T-cell (primary cell): ENCODE measurements around the gene KRTAP12-2. TPM values are rescaled to one million over a fixed set of nuclear protein-coding genes. Genes with fewer than 3 reads are reported as not detected.
A peak's percentile ranks its signal among the peaks of the same experiment; 100 is the strongest.

Experiments used
- ATAC-seq, 4 experiments: fragments of 200-7000 bp in 3 of 4; fragments of 150-1000 bp in 1 of 4; cut with Tn5 transposase; replicated peaks in 1 of 4; 1 replicate in 3 of 4; 2 replicates in 1 of 4; pipeline ENCODE4 v1.10.0; 2021; ENCODE audit warnings: moderate library complexity in 3 of 4, mild to moderate bottlenecking in 2 of 4, moderate number of reproducible peaks in 1 of 4
- CTCF ChIA-PET, 2 donors: fragments of 300-600 bp; sonication (Branson Sonifier 250); formaldehyde crosslinking; loops; one replicate each; lab custom pipeline; 2022; ENCODE audit warnings: antibody characterized with exemption in 2 of 2; lab: Charles Lee
- POLR2A ChIA-PET, 2 donors: fragments of 300-600 bp; sonication (Branson Sonifier 250); formaldehyde crosslinking; loops; one replicate each; lab custom pipeline; 2022; ENCODE audit warnings: antibody characterized with exemption in 2 of 2; lab: Charles Lee
- DNase-seq, 35 experiments: peaks; one replicate each; pipeline versions ENCODE4 v3.0.0 to v3.0.0-alpha.2; 2013 to 2023
- H3K27ac ChIP-seq: one replicate; pipeline ENCODE4 v1.5.1; 2013; ENCODE audit warnings: low read length
- H3K27me3 ChIP-seq, 2 experiments: replicated peaks in 1 of 2; 1 replicate in 1 of 2; 2 replicates in 1 of 2; pipeline versions ENCODE4 v1.6.1 to v1.7.0; 2013; ENCODE audit warnings: low read length in 1 of 2, mixed read lengths in 1 of 2; ENCODE audit not compliant: control insufficient read depth in 2 of 2, insufficient read depth in 2 of 2; ENCODE audit errors: extremely low read depth in 1 of 2
- H3K36me3 ChIP-seq, 2 donors: 1 replicate in 1 of 2; 2 replicates in 1 of 2; pipeline versions ENCODE4 v1.6.1 to v1.7.0; 2013; ENCODE audit warnings: low read length in 1 of 2; ENCODE audit not compliant: control insufficient read depth in 2 of 2, insufficient read depth in 1 of 2; ENCODE audit errors: extremely low read depth in 1 of 2
- H3K4me1 ChIP-seq, 2 experiments: 1 replicate in 1 of 2; 2 replicates in 1 of 2; pipeline versions ENCODE4 v1.6.1 to v1.7.0; 2013; ENCODE audit warnings: low read length in 2 of 2, mixed read lengths in 1 of 2; ENCODE audit not compliant: insufficient read depth in 2 of 2, control insufficient read depth in 1 of 2; ENCODE audit errors: extremely low read depth in 1 of 2
- H3K4me3 ChIP-seq, 2 donors: 1 replicate in 1 of 2; 2 replicates in 1 of 2; pipeline versions ENCODE4 v1.5.1 to v1.7.0; 2013; ENCODE audit warnings: mild to moderate bottlenecking in 2 of 2, low read length in 1 of 2, moderate library complexity in 1 of 2; ENCODE audit not compliant: control insufficient read depth in 1 of 2; ENCODE audit errors: extremely low read depth in 1 of 2
- H3K9me3 ChIP-seq: 2 replicates; pipeline ENCODE4 v1.7.0; 2013
- H3K27ac Mint-ChIP-seq, 2 donors: one replicate each; pipeline ENCODE4 v1.8.0; 2020 to 2021; ENCODE audit warnings: mild to moderate bottlenecking in 2 of 2, mixed read lengths in 2 of 2
- H3K27me3 Mint-ChIP-seq, 2 donors: one replicate each; pipeline ENCODE4 v1.8.0; 2021 to 2022; ENCODE audit warnings: mixed read lengths in 2 of 2
- H3K36me3 Mint-ChIP-seq: one replicate; pipeline ENCODE4 v1.8.0; 2021; ENCODE audit warnings: mixed read lengths
- H3K4me1 Mint-ChIP-seq, 3 donors: one replicate each; pipeline ENCODE4 v1.8.0; 2020 to 2022; ENCODE audit warnings: mixed read lengths in 3 of 3, mild to moderate bottlenecking in 1 of 3
- H3K4me3 Mint-ChIP-seq, 3 donors: one replicate each; pipeline ENCODE4 v1.8.0; 2020 to 2022; ENCODE audit warnings: mild to moderate bottlenecking in 3 of 3, mixed read lengths in 3 of 3, moderate library complexity in 3 of 3
- H3K9me3 Mint-ChIP-seq, 3 donors: one replicate each; pipeline ENCODE4 v1.8.0; 2020 to 2022; ENCODE audit warnings: mixed read lengths in 3 of 3
- WGBS: methylation state at CpG from one replicate; pipeline ENCODE4 v1.1.5; 2013; ENCODE audit warnings: missing lambda C conversion rate; ENCODE audit not compliant: insufficient coverage; 5-methylcytosine and 5-hydroxymethylcytosine counted together
- total RNA-seq, 35 experiments: library from RNA in 6 of 35; stranded (reverse) in 6 of 35; fragments of 120-200 nt in 1 of 35; gene quantifications; one replicate each; pipeline versions ENCODE4 v1.2.1 to v1.2.4 and lab custom pipeline; 2013 to 2026

KRTAP12-2 gene
- total RNA-seq, 5 donors from 2014 or later (not counting 1 experiment from before 2014, with no cell fraction given), result not detected

DNA sequence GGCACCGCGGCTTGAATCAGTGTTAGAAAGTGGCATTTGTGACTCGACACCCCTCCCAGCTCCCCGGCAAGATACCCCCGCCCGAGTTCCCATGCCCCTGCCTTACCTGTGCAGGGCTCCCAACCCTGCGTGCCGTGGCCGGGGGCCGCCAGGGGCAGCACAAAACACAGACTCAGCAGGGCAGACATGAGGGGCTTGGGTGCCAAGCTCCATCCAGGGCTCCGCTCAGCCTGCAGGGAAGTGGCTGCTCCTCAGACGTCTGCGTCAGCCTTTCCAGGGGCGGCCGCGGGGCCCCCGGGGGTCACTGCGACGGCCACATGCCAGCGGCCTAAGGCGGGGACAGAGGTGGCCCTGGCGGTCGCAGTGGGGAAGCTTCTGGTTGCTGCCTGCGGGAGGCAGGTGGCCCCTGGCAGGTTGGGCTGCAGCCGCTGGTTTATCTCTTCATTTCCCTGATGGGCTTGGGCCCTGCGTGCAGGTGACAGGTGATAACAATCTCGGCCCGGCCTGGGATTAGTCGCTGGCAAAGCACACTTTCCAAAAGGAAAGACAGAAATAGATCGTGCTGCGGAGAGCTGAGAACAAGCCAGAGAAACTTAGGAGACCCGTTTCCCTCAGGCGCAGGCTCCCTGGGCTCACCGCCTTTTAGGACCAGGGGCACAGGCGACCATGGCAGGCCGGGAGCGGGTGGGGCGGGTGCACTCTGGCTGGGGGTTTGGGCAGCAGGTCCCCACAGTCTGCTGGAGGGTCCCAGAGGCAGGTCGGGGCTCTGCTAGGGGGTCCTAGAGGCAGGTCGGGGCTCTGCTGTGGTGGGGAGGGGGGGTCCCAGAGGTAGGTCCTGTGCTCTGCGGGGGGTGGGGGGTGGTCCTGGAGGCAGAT is 44.8 kb upstream of the KRTAP12-2 start, which contains the start of gene TSPEAR:
TSS of gene TSPEAR (minus strand) at position 246 of the 876 bp plus-strand sequence. CDS start at position 188, 58 bp downstream.
- Mint-ChIP-seq H3K4me3 (peak within 1 kb of the TSS; percentile 43 to 71 (median 67)), H3K27ac (no peak within 1 kb of the TSS), H3K9me3 (peaks cover 0 to 5% (median 3%) of the 10 kb centered on the region in 3 donors), H3K27me3 (peaks cover 48 to 81% of the 10 kb centered on the region in 2 donors), H3K4me1 (peaks cover 31 to 40% (median 32%) of the 10 kb centered on the region in 3 donors), H3K36me3 (peaks cover 4% of the 10 kb centered on the region)
- ATAC-seq, result peak in 3 of 4 experiments; percentile 8 to 22 (median 21)
- ChIA-PET CTCF (no interaction called here), POLR2A (interaction anchor here in 1 of 2 donors (1.0 kb wide), 1 partner anchor 66 kb away, joined by 4 read pairs; no protein-coding TSS in a partner anchor)
- Histone ChIP-seq H3K27ac (no peak within 1 kb of the TSS), H3K4me1 (peaks cover 0 to 51% of the 10 kb centered on the region in 2 experiments), H3K36me3 (no peaks in the 10 kb centered on the region), H3K4me3 (no peak within 1 kb of the TSS), H3K9me3 (no peaks in the 10 kb centered on the region), H3K27me3 (peaks cover 16 to 83% of the 10 kb centered on the region in 2 experiments)
- 6% methylated on average over 40 of the region's 41 CpGs for WGBS
- peak in 2 of 35 experiments; percentile 12 to 18 for DNase-seq

- H3K9me3 Mint-ChIP-seq, result peaks cover 1 to 3% (median 2%) of the 10 kb centered on the region in 3 donors
- Histone ChIP-seq H3K27me3 (peaks cover 18 to 90% of the 10 kb centered on the region in 2 experiments), H3K9me3 (no peaks in the 10 kb centered on the region), H3K36me3 (no peaks in the 10 kb centered on the region), H3K4me3 (no peak overlapping the region), H3K4me1 (peaks cover 0 to 58% of the 10 kb centered on the region in 2 experiments), H3K27ac (no peak overlapping the region)
- H3K4me3 Mint-ChIP-seq, result peak overlapping the region; percentile 43 to 71 (median 67)
- WGBS, result 7% methylated on average over 17 of the region's 20 CpGs
- DNase-seq, result peak in 3 of 35 experiments; percentile 8 to 24 (median 20)
- H3K27ac Mint-ChIP-seq, result no peak overlapping the region
- peaks cover 4% of the 10 kb centered on the region for H3K36me3 Mint-ChIP-seq
- ChIA-PET CTCF (no interaction called here), POLR2A (interaction anchor here in 1 of 2 donors (1.0 kb wide), 1 partner anchor 66 kb away, joined by 4 read pairs; no protein-coding TSS in a partner anchor)
- peaks cover 31 to 45% (median 32%) of the 10 kb centered on the region in 3 donors for H3K4me1 Mint-ChIP-seq
- H3K27me3 Mint-ChIP-seq, result peaks cover 51 to 86% of the 10 kb centered on the region in 2 donors
- ATAC-seq, result peak in 3 of 4 experiments; percentile 36 to 49 (median 45)
Observed at GRCh38 chr21:44710756-44711326, 44.1 kb upstream of the KRTAP12-2 start.

DNA sequence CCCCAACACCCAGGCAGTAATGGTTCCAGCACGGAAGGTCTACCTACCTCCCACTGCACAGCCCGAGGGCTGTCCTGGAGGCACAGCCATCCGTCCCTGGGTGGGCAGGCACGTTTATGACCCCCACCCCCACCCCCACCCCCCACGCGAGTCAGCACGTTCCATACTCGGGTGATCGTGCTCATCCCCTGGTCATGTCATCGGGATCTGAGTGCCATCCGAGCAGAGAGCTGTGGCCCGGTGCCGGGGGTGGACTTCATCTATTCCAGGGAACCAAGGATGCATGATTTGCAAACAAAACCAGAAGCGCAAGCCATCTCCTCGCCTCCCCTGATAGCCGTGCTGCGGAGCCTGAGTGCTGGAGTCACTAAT is 43.6 kb upstream of the KRTAP12-2 start:
- DNase-seq, result peak in 1 of 35 experiments; percentile 19
- peaks cover 32 to 46% (median 32%) of the 10 kb centered on the region in 3 donors for H3K4me1 Mint-ChIP-seq

DNA sequence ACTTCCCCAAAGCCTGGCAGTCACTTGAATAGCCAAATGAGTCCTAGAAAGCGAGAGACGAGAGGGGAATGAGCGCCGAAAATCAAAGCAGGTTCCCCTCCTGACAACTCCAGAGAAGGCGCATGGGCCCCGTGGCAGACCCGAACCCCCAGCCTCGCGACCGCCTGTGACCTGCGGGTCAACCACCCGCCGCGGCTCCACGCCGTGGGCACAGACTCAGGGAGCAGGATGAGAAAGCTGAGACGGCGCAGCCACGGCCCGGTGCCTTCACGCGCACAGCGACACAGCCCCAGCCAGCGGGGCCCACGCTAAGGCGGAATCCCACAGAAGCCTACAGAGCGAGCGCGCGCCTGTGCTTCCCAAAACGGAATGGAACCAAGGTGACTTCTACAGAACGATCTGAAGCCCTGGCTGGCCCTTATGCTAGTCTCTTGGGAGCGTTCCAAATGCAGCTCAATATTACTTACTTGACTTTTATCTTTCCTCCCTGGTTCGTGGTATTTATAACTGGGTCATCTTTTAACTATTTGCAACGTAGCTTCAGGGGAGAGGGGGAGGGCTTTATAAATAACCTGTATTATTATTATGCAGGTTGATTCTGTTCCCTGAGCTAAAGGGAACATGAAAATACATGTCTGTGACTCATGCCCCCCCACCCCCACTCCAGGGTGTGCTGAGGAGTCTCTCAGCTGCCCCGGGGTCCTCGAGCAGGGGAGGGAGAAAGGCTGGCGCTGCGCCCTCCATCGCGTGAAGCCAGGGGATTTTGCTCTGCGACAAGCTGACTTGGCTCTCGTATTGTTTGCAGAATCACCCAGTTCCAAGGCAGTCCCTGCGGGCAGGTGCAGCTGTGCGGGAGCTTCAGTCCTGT is 42.9 kb upstream of the KRTAP12-2 start:
- H3K27ac Mint-ChIP-seq, result no peak overlapping the region
- peaks cover 56 to 88% of the 10 kb centered on the region in 2 donors for H3K27me3 Mint-ChIP-seq
- no peaks in the 10 kb centered on the region for H3K9me3 ChIP-seq
- ChIA-PET CTCF (interaction anchor here in 1 of 2 donors (0.8 to 1.0 kb wide), 2 partner anchors 33 to 199 kb away, joined by 3 read pairs; no protein-coding TSS in a partner anchor), POLR2A (no interaction called here)
- H3K4me1 ChIP-seq, result peaks cover 0 to 58% of the 10 kb centered on the region in 2 experiments
- peak overlapping the region; percentile 15 to 71 (median 37) for H3K4me3 Mint-ChIP-seq
- H3K4me1 Mint-ChIP-seq, result peaks cover 27 to 41% (median 27%) of the 10 kb centered on the region in 3 donors
- H3K36me3 ChIP-seq, result no peaks in the 10 kb centered on the region
- peak in 9 of 35 experiments; percentile 10 to 46 (median 21) for DNase-seq
- peaks cover 0 to 8% (median 6%) of the 10 kb centered on the region in 3 donors for H3K9me3 Mint-ChIP-seq
- H3K27ac ChIP-seq, result no peak overlapping the region
- peaks cover 14 to 92% of the 10 kb centered on the region in 2 experiments for H3K27me3 ChIP-seq
- H3K36me3 Mint-ChIP-seq, result peaks cover 8% of the 10 kb centered on the region
- peak overlapping the region in 1 of 2 donors; percentile 19 for H3K4me3 ChIP-seq
- peak; percentile 46 to 68 (median 56) for ATAC-seq
- 7% methylated on average over 42 of the region's 45 CpGs for WGBS

More for the DNA sequence above, 43.6 kb upstream of the KRTAP12-2 start:
- ChIA-PET CTCF (interaction anchor here in 1 of 2 donors (0.8 to 1.0 kb wide), 2 partner anchors 32 to 200 kb away, joined by 3 read pairs; no protein-coding TSS in a partner anchor), POLR2A (no interaction called here)
- peak in 1 of 4 experiments; percentile 19 for ATAC-seq
- 13% methylated on average over 7 of the region's 17 CpGs for WGBS
- Histone ChIP-seq H3K9me3 (no peaks in the 10 kb centered on the region), H3K27me3 (peaks cover 17 to 93% of the 10 kb centered on the region in 2 experiments), H3K27ac (no peak overlapping the region), H3K36me3 (no peaks in the 10 kb centered on the region), H3K4me3 (no peak overlapping the region), H3K4me1 (peaks cover 0 to 58% of the 10 kb centered on the region in 2 experiments)
- peak overlapping the region; percentile 15 to 71 (median 37) for H3K4me3 Mint-ChIP-seq
- H3K27me3 Mint-ChIP-seq, result peaks cover 53 to 87% of the 10 kb centered on the region in 2 donors
- no peak overlapping the region for H3K27ac Mint-ChIP-seq
- peaks cover 0 to 4% (median 4%) of the 10 kb centered on the region in 3 donors for H3K9me3 Mint-ChIP-seq
- peaks cover 5% of the 10 kb centered on the region for H3K36me3 Mint-ChIP-seq

GRCh38 chr21:44708866-44709425 is 42.2 kb upstream of the KRTAP12-2 start:
- H3K4me1 ChIP-seq, result peaks cover 0 to 58% of the 10 kb centered on the region in 2 experiments
- no peak overlapping the region for H3K27ac Mint-ChIP-seq

More at GRCh38 chr21:44708866-44709425, 42.2 kb upstream of the KRTAP12-2 start:
- Histone ChIP-seq H3K27me3 (peaks cover 14 to 94% of the 10 kb centered on the region in 2 experiments), H3K27ac (no peak overlapping the region), H3K4me3 (peak overlapping the region in 1 of 2 donors; percentile 19), H3K36me3 (no peaks in the 10 kb centered on the region), H3K9me3 (no peaks in the 10 kb centered on the region)
- ATAC-seq (no peak), DNase-seq (peak in 1 of 35 experiments; percentile 12)
- 5% methylated on average over 10 of the region's 25 CpGs for WGBS
- peaks cover 26 to 40% (median 27%) of the 10 kb centered on the region in 3 donors for H3K4me1 Mint-ChIP-seq
- CTCF ChIA-PET, result interaction anchor here in 1 of 2 donors (1.0 kb wide), 1 partner anchor 34 kb away, joined by 3 read pairs; no protein-coding TSS in a partner anchor
- peaks cover 55 to 88% of the 10 kb centered on the region in 2 donors for H3K27me3 Mint-ChIP-seq
- H3K4me3 Mint-ChIP-seq, result peak overlapping the region in 2 of 3 donors; percentile 37 to 71
- peaks cover 0 to 8% (median 6%) of the 10 kb centered on the region in 3 donors for H3K9me3 Mint-ChIP-seq
- POLR2A ChIA-PET, result no interaction called here
- H3K36me3 Mint-ChIP-seq, result peaks cover 8% of the 10 kb centered on the region
